Effector memory CD4-positive, alpha-beta T cell (primary cell): ENCODE measurements around the gene LGR5.

Source experiments
- DNase-seq, 3 donors: peaks; one replicate each; pipeline ENCODE4 v3.0.0-alpha.2; 2020
- H3K27ac ChIP-seq: 2 replicates; pipeline ENCODE4 v1.7.0; 2013; ENCODE audit warnings: mild to moderate bottlenecking, low read length, moderate library complexity; ENCODE audit not compliant: insufficient read depth, poor library complexity, severe bottlenecking
- H3K27me3 ChIP-seq: replicated peaks from 2 replicates; pipeline ENCODE4 v1.7.0; 2013; ENCODE audit warnings: mild to moderate bottlenecking, low read length; ENCODE audit not compliant: insufficient read depth, control insufficient read depth, poor library complexity, severe bottlenecking
- H3K36me3 ChIP-seq: 2 replicates; pipeline ENCODE4 v1.7.0; 2013; ENCODE audit warnings: mild to moderate bottlenecking, low read length, moderate library complexity; ENCODE audit not compliant: control insufficient read depth, insufficient read depth
- H3K4me1 ChIP-seq: 2 replicates; pipeline ENCODE4 v1.7.0; 2013; ENCODE audit warnings: low read length, mild to moderate bottlenecking; ENCODE audit not compliant: control insufficient read depth, insufficient read depth, poor library complexity, severe bottlenecking
- H3K4me3 ChIP-seq: 2 replicates; pipeline ENCODE4 v1.7.0; 2013; ENCODE audit warnings: low read length, low read depth, mild to moderate bottlenecking; ENCODE audit not compliant: insufficient read depth, poor library complexity, severe bottlenecking
- H3K9me3 ChIP-seq: 2 replicates; pipeline ENCODE4 v1.7.0; 2013; ENCODE audit warnings: mild to moderate bottlenecking, low read length, moderate library complexity; ENCODE audit not compliant: control insufficient read depth

Gene LGR5

GRCh38 chr12:71436696-71437095 is 2.9 kb upstream of the LGR5 start:
- Histone ChIP-seq H3K9me3 (no peaks in the 10 kb centered on the region), H3K36me3 (no peaks in the 10 kb centered on the region), H3K27ac (no peak overlapping the region), H3K4me3 (no peak overlapping the region), H3K4me1 (peaks cover 7% of the 10 kb centered on the region), H3K27me3 (peaks cover 3% of the 10 kb centered on the region)
- DNase-seq, result no peak

- H3K4me1 ChIP-seq, result peaks cover 7% of the 10 kb centered on the region
- peak overlapping the region; percentile 51 for H3K4me3 ChIP-seq
- H3K36me3 ChIP-seq, result no peaks in the 10 kb centered on the region
- H3K27me3 ChIP-seq, result peaks cover 3% of the 10 kb centered on the region
- no peaks in the 10 kb centered on the region for H3K9me3 ChIP-seq
- no peak for DNase-seq
- H3K27ac ChIP-seq, result no peak overlapping the region
Measured at GRCh38 chr12:71438670-71439361, 782 bp upstream of the LGR5 start.

- no peak for DNase-seq
- no peaks in the 10 kb centered on the region for H3K36me3 ChIP-seq
- H3K4me3 ChIP-seq, result peak overlapping the region; percentile 51
- no peaks in the 10 kb centered on the region for H3K9me3 ChIP-seq
- no peak overlapping the region for H3K27ac ChIP-seq
- peaks cover 7% of the 10 kb centered on the region for H3K4me1 ChIP-seq
- H3K27me3 ChIP-seq, result peaks cover 3% of the 10 kb centered on the region
Measured at GRCh38 chr12:71439362-71439612, 311 bp upstream of the LGR5 start.

GRCh38 chr12:71440345-71440762 is 756 bp downstream of the LGR5 start:
- H3K9me3 ChIP-seq, result no peaks in the 10 kb centered on the region
- no peak overlapping the region for H3K27ac ChIP-seq

GRCh38 chr12:71440763-71441748 is 1.5 kb downstream of the LGR5 start:
- Histone ChIP-seq H3K36me3 (no peaks in the 10 kb centered on the region), H3K4me1 (peaks cover 7% of the 10 kb centered on the region), H3K9me3 (no peaks in the 10 kb centered on the region), H3K4me3 (no peak overlapping the region), H3K27ac (no peak overlapping the region), H3K27me3 (peaks cover 3% of the 10 kb centered on the region)
- no peak for DNase-seq

More at GRCh38 chr12:71440345-71440762, 756 bp downstream of the LGR5 start:
- Histone ChIP-seq H3K4me1 (peaks cover 7% of the 10 kb centered on the region), H3K4me3 (peak overlapping the region; percentile 51), H3K27me3 (peaks cover 3% of the 10 kb centered on the region), H3K36me3 (no peaks in the 10 kb centered on the region)
- no peak for DNase-seq

GRCh38 chr12:71441836-71442566 is 2.4 kb downstream of the LGR5 start:
- H3K9me3 ChIP-seq, result no peaks in the 10 kb centered on the region
- H3K27ac ChIP-seq, result no peak overlapping the region
- peaks cover 7% of the 10 kb centered on the region for H3K4me1 ChIP-seq
- H3K27me3 ChIP-seq, result peaks cover 3% of the 10 kb centered on the region
- H3K4me3 ChIP-seq, result no peak overlapping the region
- H3K36me3 ChIP-seq, result no peaks in the 10 kb centered on the region
- no peak for DNase-seq

GRCh38 chr12:71442567-71442931 is 3.0 kb downstream of the LGR5 start:
- Histone ChIP-seq H3K36me3 (no peaks in the 10 kb centered on the region), H3K9me3 (no peaks in the 10 kb centered on the region), H3K27ac (no peak overlapping the region), H3K4me1 (peaks cover 7% of the 10 kb centered on the region), H3K4me3 (no peak overlapping the region), H3K27me3 (peaks cover 3% of the 10 kb centered on the region)
- no peak for DNase-seq

- no peak overlapping the region for H3K4me3 ChIP-seq
- DNase-seq, result no peak
- H3K4me1 ChIP-seq, result peaks cover 2% of the 10 kb centered on the region
- no peaks in the 10 kb centered on the region for H3K9me3 ChIP-seq
- no peaks in the 10 kb centered on the region for H3K36me3 ChIP-seq
- peaks cover 3% of the 10 kb centered on the region for H3K27me3 ChIP-seq
- no peak overlapping the region for H3K27ac ChIP-seq
Measured at GRCh38 chr12:71445071-71445470, 5.5 kb downstream of the LGR5 start.

GRCh38 chr12:71447691-71448132 is 8.1 kb downstream of the LGR5 start:
- Histone ChIP-seq H3K36me3 (no peaks in the 10 kb centered on the region), H3K27ac (no peak overlapping the region), H3K4me1 (no peaks in the 10 kb centered on the region), H3K4me3 (no peak overlapping the region), H3K27me3 (no peaks in the 10 kb centered on the region), H3K9me3 (no peaks in the 10 kb centered on the region)
- no peak for DNase-seq
